Adrenal gland (tissue), 12 donors: ENCODE data around the gene NIPA2. TPM values are rescaled to one million over a fixed set of nuclear protein-coding genes. Genes with fewer than 3 reads are reported as not detected.

ENCODE experiments used
- DNase-seq, 7 donors: peaks; one replicate each; pipeline ENCODE4 v3.0.0-alpha.2; 2019 to 2020
- H3K27ac ChIP-seq, 5 donors: fragments of 200-600 bp; sonication (generic) in 4 of 5; 1 replicate in 3 of 5; 2 replicates in 2 of 5; pipeline versions ENCODE4 v1.5.1 to v1.8.0; 2016 to 2020; ENCODE audit warnings: mild to moderate bottlenecking in 1 of 5
- H3K27me3 ChIP-seq: fragments of 200-600 bp; 2 replicates; pipeline ENCODE4 v1.8.0; 2021
- H3K36me3 ChIP-seq, 2 donors: fragments of 200-600 bp; replicated peaks in 1 of 2; 1 replicate in 1 of 2; 2 replicates in 1 of 2; pipeline versions ENCODE4 v1.5.1 to v1.8.0; 2018 to 2022
- H3K4me1 ChIP-seq, 2 donors: fragments of 200-600 bp; replicated peaks in 1 of 2; 1 replicate in 1 of 2; 2 replicates in 1 of 2; pipeline versions ENCODE4 v1.5.1 to v1.8.0; 2018 to 2021
- H3K4me3 ChIP-seq, 4 donors: fragments of 200-600 bp; sonication (generic) in 3 of 4; one replicate each; pipeline ENCODE4 v1.5.1; 2016 to 2018
- H3K9me3 ChIP-seq, 3 donors: fragments of 200-600 bp; sonication (generic) in 1 of 3; replicated peaks in 1 of 3; 1 replicate in 2 of 3; 2 replicates in 1 of 3; pipeline versions ENCODE4 v1.5.1 to v1.8.0; 2016 to 2021
- CTCF ChIP-seq, 6 experiments: fragments of 450-650 bp in 4 of 6; fragments of 200-600 bp in 2 of 6; sonication (generic) in 1 of 6; IDR thresholded peaks; 1 replicate in 5 of 6; 2 replicates in 1 of 6; pipeline versions ENCODE4 v1.5.1 to v1.8.0; 2016 to 2021; ENCODE audit warnings: antibody characterized with exemption in 6 of 6, mild to moderate bottlenecking in 2 of 6, moderate library complexity in 1 of 6
- POLR2A ChIP-seq, 2 donors: fragments of 450-650 bp; IDR thresholded peaks; one replicate each; pipeline ENCODE4 v1.6.1; 2017; ENCODE audit warnings: antibody characterized with exemption in 2 of 2, mild to moderate bottlenecking in 2 of 2, moderate library complexity in 1 of 2
- WGBS, 4 donors: extraction: QIAGEN DNeasy Blood & Tissue Kit in 2 of 4; methylation state at CpG; one replicate each; pipeline versions ENCODE4 v1.1.5 to v1.1.7; 2013 to 2017; 5-methylcytosine and 5-hydroxymethylcytosine counted together
- intact Hi-C, 2 donors: fragments of 100-400 bp; cut with DNase I; formaldehyde crosslinking; loops; one replicate each; pipeline versions ENCODE4 v1.14.1 to v1.15.0; 2022 to 2023
- polyA plus RNA-seq, 3 donors: library from polyadenylated mRNA; stranded (reverse); fragments of 200-250 nt in 2 of 3; fragments of 350-450 nt in 1 of 3; fragmentation: Illumina TruSeq in 1 of 3; extraction: RNeasy Lipid Tissue Mini Kit (QIAGEN cat#74804) in 1 of 3; gene quantifications; one replicate each; pipeline ENCODE4 v1.2.3, GENCODE V29; 2013 to 2014
- total RNA-seq, 9 donors: library from RNA; depleted of rRNA in 4 of 9; stranded (reverse); fragments of >200 nt in 4 of 9; fragments of 120-200 nt in 1 of 9; fragmentation: NEBNext Ultra II Directional in 1 of 9; extraction: Animal tissue kit (Norgen Biotek cat#: 25700) in 1 of 9; gene quantifications; one replicate each; pipeline versions ENCODE4 v1.1.0 to v1.2.4, GENCODE V29; 2013 to 2023
- donor health status: healthy with polysubstance abuse.
- donor health status: Bipolar disorder and iron deficiency.
- donor health status: DM: yes; HTN: yes; CAD: no.
- donor health status: DM: no; HTN: no; CAD: no.
- donor health status: DM: no; HTN: no; CAD: no.
- donor health status: DM: yes; HTN: yes; CAD: no.

The NIPA2 gene
- total and polyA plus RNA-seq, 12 donors, result 10.5 to 77.4 (median 60.2) TPM

GRCh38 chr15:22815766-22816165 is 22.7 kb upstream of the NIPA2 start:
- no peak overlapping the region for H3K27ac ChIP-seq
- no peaks in the 10 kb centered on the region for H3K9me3 ChIP-seq
- peaks cover 0 to 7% of the 10 kb centered on the region in 2 donors for H3K36me3 ChIP-seq
- intact Hi-C loops, result loop anchor here in 1 of 2 donors (10.0 kb wide), 1 partner anchor 49 kb away; no protein-coding TSS in a partner anchor
- no peak for DNase-seq
- TF ChIP-seq POLR2A (IDR thresholded peaks at IDR 0.05), result no peak
- TF ChIP-seq CTCF (IDR thresholded peaks at IDR 0.05), result no peak
- no peaks in the 10 kb centered on the region for H3K4me1 ChIP-seq
- no peak overlapping the region for H3K4me3 ChIP-seq
- no peaks in the 10 kb centered on the region for H3K27me3 ChIP-seq
- WGBS, 4 donors, result 89 to 100% (median 96%) methylated on average over 1 of the region's 1 CpG

- no peaks in the 10 kb centered on the region for H3K9me3 ChIP-seq
- 74 to 86% (median 77%) methylated on average over 2 of the region's 2 CpGs for WGBS, 4 donors
- intact Hi-C loops, result loop anchor here in 1 of 2 donors (10.0 kb wide), 1 partner anchor 45 kb away; no protein-coding TSS in a partner anchor
- no peaks in the 10 kb centered on the region for H3K4me1 ChIP-seq
- peaks cover 0 to 19% of the 10 kb centered on the region in 2 donors for H3K36me3 ChIP-seq
- H3K4me3 ChIP-seq, result no peak overlapping the region
- DNase-seq, result no peak
- no peak overlapping the region for H3K27ac ChIP-seq
- no peak for TF ChIP-seq CTCF (IDR thresholded peaks at IDR 0.05)
- TF ChIP-seq POLR2A (IDR thresholded peaks at IDR 0.05), result no peak
- no peaks in the 10 kb centered on the region for H3K27me3 ChIP-seq
These were observed 18.8 kb upstream of the NIPA2 start for GRCh38 chr15:22819651-22820050.

GRCh38 chr15:22823495-22824128 is 14.9 kb upstream of the NIPA2 start:
- H3K4me1 ChIP-seq, result no peaks in the 10 kb centered on the region
- H3K27me3 ChIP-seq, result no peaks in the 10 kb centered on the region
- WGBS, 4 donors, result 91 to 94% (median 94%) methylated on average over 24 to 29 of the region's 29 CpGs
- intact Hi-C loops, result no loop called here
- no peak overlapping the region for H3K4me3 ChIP-seq
- H3K27ac ChIP-seq, result no peak overlapping the region
- DNase-seq, result no peak
- peaks cover 0 to 29% of the 10 kb centered on the region in 2 donors for H3K36me3 ChIP-seq
- no peaks in the 10 kb centered on the region for H3K9me3 ChIP-seq
- TF ChIP-seq CTCF (IDR thresholded peaks at IDR 0.05) (no peak), POLR2A (IDR thresholded peaks at IDR 0.05) (no peak)

- Histone ChIP-seq H3K4me3 (no peak overlapping the region), H3K9me3 (no peaks in the 10 kb centered on the region), H3K4me1 (no peaks in the 10 kb centered on the region), H3K27me3 (no peaks in the 10 kb centered on the region), H3K36me3 (peaks cover 0 to 22% of the 10 kb centered on the region in 2 donors), H3K27ac (no peak overlapping the region)
- intact Hi-C loops, result no loop called here
- WGBS, 4 donors, result 45 to 100% (median 67%) methylated on average over 1 of the region's 1 CpG
- TF ChIP-seq CTCF (IDR thresholded peaks at IDR 0.05) (no peak), POLR2A (IDR thresholded peaks at IDR 0.05) (no peak)
- no peak for DNase-seq
These were observed 11.3 kb upstream of the NIPA2 start for GRCh38 chr15:22827125-22827524.
